NCI-H2029 treated with DMSO at 0.1 percent for 48 hours (cell line): ENCODE measurements around the gene PCF11.

ENCODE experiments used
- DNase-seq: peaks from one replicate; lab custom pipeline; 2025; lab: John Stamatoyannopoulos, UW

The PCF11 gene

GRCh38 chr11:83156144-83156995 is 561 bp upstream of the PCF11 start:
- peak; percentile 98 for DNase-seq

GRCh38 chr11:83157594-83158356 is 844 bp downstream of the PCF11 start:
- DNase-seq, result no peak

GRCh38 chr11:83158357-83158786 is 1.4 kb downstream of the PCF11 start:
- DNase-seq, result no peak

- no peak for DNase-seq
Measured at GRCh38 chr11:83158965-83159901, 2.3 kb downstream of the PCF11 start.

- DNase-seq, result no peak
Measured at GRCh38 chr11:83159902-83160865, 3.3 kb downstream of the PCF11 start.

- DNase-seq, result no peak
Measured at GRCh38 chr11:83161610-83162199, 4.8 kb downstream of the PCF11 start.

GRCh38 chr11:83162377-83162776 is 5.4 kb downstream of the PCF11 start:
- DNase-seq, result no peak

- DNase-seq, result no peak
Measured at GRCh38 chr11:83166193-83166866, 9.4 kb downstream of the PCF11 start.

GRCh38 chr11:83168756-83169155 is 11.8 kb downstream of the PCF11 start:
- no peak for DNase-seq

- DNase-seq, result no peak
Measured at GRCh38 chr11:83170865-83171264, 13.9 kb downstream of the PCF11 start.

- no peak for DNase-seq
Measured at GRCh38 chr11:83172551-83172950, 15.6 kb downstream of the PCF11 start.

GRCh38 chr11:83174008-83174407 is 17.1 kb downstream of the PCF11 start:
- no peak for DNase-seq

GRCh38 chr11:83175815-83176214 is 18.9 kb downstream of the PCF11 start:
- no peak for DNase-seq

- DNase-seq, result no peak
Measured at GRCh38 chr11:83181815-83182214, 24.9 kb downstream of the PCF11 start.

GRCh38 chr11:83185767-83186166 is 28.8 kb downstream of the PCF11 start:
- DNase-seq, result no peak

GRCh38 chr11:83187465-83187864 is 30.5 kb downstream of the PCF11 start:
- no peak for DNase-seq

GRCh38 chr11:83191491-83191890 is 34.6 kb downstream of the PCF11 start:
- DNase-seq, result no peak

- no peak for DNase-seq
Measured at GRCh38 chr11:83191986-83192385, 35.1 kb downstream of the PCF11 start.

- DNase-seq, result no peak
Measured at GRCh38 chr11:83192606-83193245, 35.8 kb downstream of the PCF11 start.
